ENCODE results near the gene MYO18A.

GRCh38 chr17:29109477-29110371, 70.5 kb downstream of the MYO18A start:
- TF ChIP-seq CTCF (IDR thresholded peaks at IDR 0.05) (no peak), POLR2A (IDR thresholded peaks at IDR 0.05) (no peak)
